GM12874 (cell line): ENCODE results near the gene MDP1.

Experiments
- TF ChIP-seq, protein P1 (sequence below): IDR thresholded peaks from 2 replicates; pipeline ENCODE4 v1.5.1; 2011; ENCODE audit warnings: low read depth, mild to moderate bottlenecking, control low read depth, low read length, moderate library complexity; ENCODE audit not compliant: insufficient read depth

MDP1 gene

DNA sequence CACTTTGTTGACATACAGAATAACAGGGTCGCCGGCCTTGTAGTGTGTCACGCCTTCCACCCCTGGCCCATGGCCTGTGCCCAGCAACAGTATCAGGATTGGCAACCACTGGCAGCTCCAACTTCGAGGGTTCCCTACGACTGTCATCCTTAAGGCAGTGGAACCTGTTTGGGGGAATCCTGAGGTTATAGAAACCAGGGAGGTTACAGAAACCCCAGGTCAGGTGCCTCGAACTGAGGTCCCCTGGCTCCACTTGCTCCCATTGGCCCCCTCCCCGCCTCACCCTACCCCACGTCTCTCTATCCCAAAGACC lies 21.0 kb downstream of the MDP1 start:
- TF ChIP-seq, protein P1, sequence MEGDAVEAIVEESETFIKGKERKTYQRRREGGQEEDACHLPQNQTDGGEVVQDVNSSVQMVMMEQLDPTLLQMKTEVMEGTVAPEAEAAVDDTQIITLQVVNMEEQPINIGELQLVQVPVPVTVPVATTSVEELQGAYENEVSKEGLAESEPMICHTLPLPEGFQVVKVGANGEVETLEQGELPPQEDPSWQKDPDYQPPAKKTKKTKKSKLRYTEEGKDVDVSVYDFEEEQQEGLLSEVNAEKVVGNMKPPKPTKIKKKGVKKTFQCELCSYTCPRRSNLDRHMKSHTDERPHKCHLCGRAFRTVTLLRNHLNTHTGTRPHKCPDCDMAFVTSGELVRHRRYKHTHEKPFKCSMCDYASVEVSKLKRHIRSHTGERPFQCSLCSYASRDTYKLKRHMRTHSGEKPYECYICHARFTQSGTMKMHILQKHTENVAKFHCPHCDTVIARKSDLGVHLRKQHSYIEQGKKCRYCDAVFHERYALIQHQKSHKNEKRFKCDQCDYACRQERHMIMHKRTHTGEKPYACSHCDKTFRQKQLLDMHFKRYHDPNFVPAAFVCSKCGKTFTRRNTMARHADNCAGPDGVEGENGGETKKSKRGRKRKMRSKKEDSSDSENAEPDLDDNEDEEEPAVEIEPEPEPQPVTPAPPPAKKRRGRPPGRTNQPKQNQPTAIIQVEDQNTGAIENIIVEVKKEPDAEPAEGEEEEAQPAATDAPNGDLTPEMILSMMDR, result no peak

DNA sequence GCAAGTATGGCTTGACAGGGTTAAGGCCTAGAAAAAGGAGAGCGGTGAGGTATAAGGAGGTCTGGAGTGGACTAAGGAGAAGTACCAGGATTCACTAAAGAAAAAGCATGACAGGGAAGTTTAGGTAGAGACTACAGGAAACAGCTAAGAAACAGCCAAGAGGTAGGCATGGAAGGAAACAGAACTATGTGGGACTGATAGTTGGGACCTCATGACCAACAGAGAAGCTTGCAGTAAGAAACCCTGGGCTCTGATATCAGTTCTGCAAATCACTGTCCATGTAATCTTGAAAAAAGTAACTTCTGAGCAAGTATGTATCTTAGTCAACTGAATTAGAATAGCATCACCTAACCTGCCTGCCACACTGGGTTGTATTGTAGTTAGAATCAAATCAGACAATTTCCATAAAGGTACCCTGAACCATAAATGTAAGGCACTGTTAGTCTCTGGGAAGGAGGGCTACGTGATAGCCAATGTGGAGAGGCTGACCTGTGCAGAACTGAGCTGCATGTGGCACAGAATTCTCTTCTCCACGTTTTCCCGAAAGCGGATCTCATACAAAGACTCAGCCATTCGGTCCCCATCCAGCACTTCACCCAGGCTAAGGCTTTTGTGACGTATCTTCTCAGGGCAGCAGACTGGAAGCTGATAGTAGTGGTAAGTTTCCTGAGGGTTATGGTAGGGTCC lies 21.5 kb downstream of the MDP1 start:
- TF ChIP-seq, protein P1, result no peak

DNA sequence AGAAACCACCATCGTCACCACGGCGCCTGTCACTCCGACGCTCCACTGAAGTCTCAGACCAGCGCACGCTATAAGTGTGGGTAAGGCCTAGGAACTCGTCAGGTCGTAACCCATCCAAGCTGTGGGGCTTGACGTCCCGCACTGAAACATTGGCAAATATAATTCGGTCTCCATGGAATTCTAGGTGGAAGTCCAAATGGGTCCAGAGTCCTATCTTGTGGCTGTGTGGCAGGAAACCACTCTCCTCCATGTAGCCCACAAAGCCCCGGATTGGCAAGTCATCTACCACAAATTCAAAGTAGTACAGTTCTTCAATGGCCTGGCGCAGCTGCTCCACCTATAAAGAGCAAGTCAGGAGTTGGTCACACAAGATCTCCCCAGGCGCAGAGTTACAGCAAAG lies 22.9 kb downstream of the MDP1 start:
- TF ChIP-seq, protein P1, result no peak

DNA sequence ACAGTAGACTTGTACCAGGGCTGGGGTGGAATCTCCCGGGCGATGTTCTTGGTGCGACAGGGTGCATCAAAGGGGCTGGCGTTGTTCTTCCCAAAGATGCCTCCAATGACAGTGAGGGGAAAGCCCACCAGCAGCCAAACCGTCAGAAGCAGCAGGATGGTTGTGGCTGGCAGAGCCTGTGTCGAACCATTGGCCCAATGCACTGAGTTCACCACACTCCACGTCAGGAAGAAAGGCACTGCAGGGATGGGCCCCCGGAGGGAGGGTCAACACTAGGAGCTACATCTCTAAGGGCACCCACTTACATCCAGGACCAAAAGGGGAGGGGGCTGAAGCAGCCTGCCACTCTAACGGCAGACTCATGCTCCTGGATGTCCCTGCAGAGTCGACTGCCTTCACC lies 25.4 kb downstream of the MDP1 start:
- TF ChIP-seq, protein P1, result no peak

DNA sequence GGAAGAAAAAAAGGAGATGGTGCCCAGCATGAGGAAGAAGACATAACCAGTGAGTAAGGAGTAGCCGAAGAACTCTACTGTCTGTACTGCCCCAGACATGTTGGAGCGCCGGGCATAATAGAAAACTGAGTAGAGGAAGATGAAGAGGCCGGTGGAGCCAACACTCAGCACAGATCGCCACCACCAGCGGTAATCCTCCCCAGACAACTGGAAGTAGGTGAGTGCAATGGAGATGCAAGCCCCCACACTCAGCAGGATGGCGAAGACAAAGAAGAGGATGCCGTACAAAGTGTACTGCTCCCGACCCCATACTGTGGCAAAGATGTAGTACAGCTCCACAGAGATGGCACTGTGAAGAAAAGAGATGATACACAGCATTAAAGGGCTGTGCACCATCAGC lies 26.4 kb downstream of the MDP1 start:
- TF ChIP-seq, protein P1, result no peak

DNA sequence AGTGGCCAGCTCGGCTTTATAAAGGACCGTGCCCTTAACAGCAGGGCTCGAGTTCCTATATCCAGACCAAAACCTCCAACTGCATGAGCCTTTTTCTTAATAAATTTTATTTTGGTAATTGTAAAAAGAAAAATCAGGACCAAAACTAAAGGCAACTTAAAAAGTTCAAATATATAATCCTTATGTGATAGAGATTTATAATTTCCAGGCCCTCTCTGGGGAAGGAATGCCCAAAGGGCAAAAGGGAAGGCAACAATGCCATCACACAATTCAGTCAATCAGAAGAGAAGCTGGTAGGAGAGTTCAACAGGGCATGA lies 26.8 kb downstream of the MDP1 start:
- TF ChIP-seq, protein P1, result no peak

DNA sequence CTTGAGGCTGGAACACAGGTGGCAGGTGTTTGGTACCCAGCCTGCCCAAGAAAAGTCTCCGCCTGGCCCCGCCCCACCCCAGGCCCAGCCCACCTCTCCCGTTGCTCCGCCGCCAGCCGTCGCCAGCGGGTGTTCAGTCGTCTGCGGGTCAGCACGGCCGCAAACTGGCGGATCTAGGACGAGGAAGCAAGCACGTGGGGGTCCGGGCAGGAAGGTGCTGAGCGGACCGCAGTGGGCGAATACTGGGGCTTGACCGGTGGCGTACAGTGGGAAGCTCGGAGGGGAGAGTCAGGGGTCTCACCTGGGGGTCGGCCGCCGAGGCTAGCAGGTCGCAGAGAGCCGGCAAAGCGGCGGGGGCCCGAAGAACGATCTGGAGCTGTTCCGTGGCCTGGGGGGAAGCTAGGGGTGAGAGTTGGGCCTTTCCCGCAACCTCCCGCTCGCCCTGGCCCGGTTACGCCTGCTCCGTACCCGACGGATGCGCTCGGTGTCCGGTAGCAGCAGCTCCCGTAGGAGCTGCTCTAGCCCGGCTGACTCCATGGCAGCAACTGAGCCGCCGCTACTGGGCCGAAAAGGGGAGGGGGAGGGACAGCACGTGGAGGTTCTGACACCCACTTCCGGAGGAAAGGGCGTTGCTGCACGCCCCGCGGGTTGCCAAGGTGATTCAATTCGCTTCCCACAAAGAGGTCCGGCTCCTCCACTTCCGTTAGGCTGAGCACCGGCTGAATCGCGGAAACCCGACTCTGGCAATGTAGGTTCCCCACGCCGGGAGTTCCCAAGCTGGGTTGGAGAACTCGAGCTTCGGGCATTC lies 27.4 kb downstream of the MDP1 start, which contains the start of gene IPO4:
Gene IPO4 (minus strand): TSS at position 566 of the 808 bp plus-strand sequence. CDS start 29 bp downstream, at position 537.
- TF ChIP-seq, protein P1, result no peak
